OCI-LY3 (cell line): Measurements from ENCODE around the gene VAC14.

Source experiments
- H2AFZ ChIP-seq: fragments of 200-600, 300-600 bp; shearing (Covaris generic); 2 replicates; pipeline ENCODE4 v1.6.0; 2014; ENCODE audit warnings: antibody characterized with exemption, low read depth, low read length
- H3K27ac ChIP-seq: fragments of 200-600, 300-600 bp; sonication (generic); 2 replicates; pipeline ENCODE4 v1.5.1; 2014; ENCODE audit warnings: mild to moderate bottlenecking, low read length, moderate library complexity, mixed read lengths
- H3K27me3 ChIP-seq: fragments of 200-600, 300-600 bp; sonication (generic); 2 replicates; pipeline ENCODE4 v1.6.1; 2014; ENCODE audit warnings: low read depth, low read length, mixed read lengths
- H3K36me3 ChIP-seq: fragments of 200-600, 300-600 bp; sonication (generic); replicated peaks from 2 replicates; pipeline ENCODE3; 2014; ENCODE audit warnings: low read depth, low read length, mixed read lengths
- H3K4me1 ChIP-seq: fragments of 300-600, 200-600 bp; sonication (generic); 2 replicates; pipeline ENCODE4 v1.6.1; 2014; ENCODE audit warnings: low read length, mixed read lengths
- H3K4me2 ChIP-seq: fragments of 200-600, 300-600 bp; sonication (generic); 2 replicates; pipeline ENCODE4 v1.6.1; 2014; ENCODE audit warnings: low read length, mixed read lengths
- H3K4me3 ChIP-seq: fragments of 300-600, 200-600 bp; sonication (generic); 2 replicates; pipeline ENCODE4 v1.5.1; 2014; ENCODE audit warnings: antibody characterized with exemption, mild to moderate bottlenecking, low read length, moderate library complexity
- H3K79me2 ChIP-seq: fragments of 300-600, 200-600 bp; shearing (Covaris generic); 2 replicates; pipeline ENCODE4 v1.6.1; 2014; ENCODE audit warnings: mild to moderate bottlenecking, low read length, mixed read lengths
- H3K9ac ChIP-seq: fragments of 300-600, 200-600 bp; shearing (Covaris generic); 2 replicates; pipeline ENCODE4 v1.6.0; 2014; ENCODE audit warnings: mild to moderate bottlenecking, low read length, moderate library complexity
- H3K9me3 ChIP-seq: fragments of 200-600, 300-600 bp; shearing (Covaris generic); 2 replicates; pipeline ENCODE4 v1.6.1; 2014; ENCODE audit warnings: low read length, mixed read lengths; ENCODE audit not compliant: insufficient read depth
- H4K20me1 ChIP-seq: fragments of 200-600, 300-600 bp; sonication (generic); 2 replicates; pipeline ENCODE4 v1.6.1; 2016; ENCODE audit warnings: low read length, mixed read lengths; ENCODE audit not compliant: insufficient read depth
- CTCF ChIP-seq: fragments of 200-600, 300-600 bp; sonication (generic); IDR thresholded peaks from 2 replicates; pipeline ENCODE4 v1.5.1; 2014; ENCODE audit warnings: antibody characterized with exemption, low read length, low read depth
- EZH2phosphoT487 ChIP-seq: fragments of 200-600 bp; shearing (Covaris generic); IDR thresholded peaks from 2 replicates; pipeline ENCODE4 v1.6.1; 2018; ENCODE audit warnings: antibody characterized with exemption, mixed run types, low read depth

Gene VAC14

GRCh38 chr16:70660672-70661350 lies 140.1 kb downstream of the VAC14 start:
- no peak overlapping the region for H3K4me2 ChIP-seq
- H3K4me1 ChIP-seq, result no peaks in the 10 kb centered on the region
- no peak for TF ChIP-seq EZH2phosphoT487
- TF ChIP-seq CTCF, result no peak
- no peak overlapping the region for H3K9ac ChIP-seq
- no peaks in the 10 kb centered on the region for H3K9me3 ChIP-seq
- no peak overlapping the region for H3K27ac ChIP-seq
- no peaks in the 10 kb centered on the region for H3K79me2 ChIP-seq
- no peaks in the 10 kb centered on the region for H4K20me1 ChIP-seq
- H3K4me3 ChIP-seq, result no peak overlapping the region
- no peak overlapping the region for H2AFZ ChIP-seq
- H3K27me3 ChIP-seq, result no peaks in the 10 kb centered on the region
- no peaks in the 10 kb centered on the region for H3K36me3 ChIP-seq

GRCh38 chr16:70659953-70660671 lies 140.8 kb downstream of the VAC14 start:
- Histone ChIP-seq H3K36me3 (no peaks in the 10 kb centered on the region), H3K79me2 (no peaks in the 10 kb centered on the region), H3K9me3 (no peaks in the 10 kb centered on the region), H3K9ac (no peak overlapping the region), H4K20me1 (no peaks in the 10 kb centered on the region), H3K4me1 (no peaks in the 10 kb centered on the region), H3K27me3 (no peaks in the 10 kb centered on the region), H2AFZ (no peak overlapping the region), H3K4me3 (no peak overlapping the region), H3K4me2 (no peak overlapping the region), H3K27ac (no peak overlapping the region)
- TF ChIP-seq EZH2phosphoT487, result no peak
- no peak for TF ChIP-seq CTCF

GRCh38 chr16:70659546-70659945 lies 141.4 kb downstream of the VAC14 start:
- H3K4me1 ChIP-seq, result no peaks in the 10 kb centered on the region
- no peaks in the 10 kb centered on the region for H4K20me1 ChIP-seq
- H3K79me2 ChIP-seq, result no peaks in the 10 kb centered on the region
- H2AFZ ChIP-seq, result no peak overlapping the region
- TF ChIP-seq EZH2phosphoT487 (no peak), CTCF (no peak)
- H3K27ac ChIP-seq, result no peak overlapping the region
- H3K9ac ChIP-seq, result no peak overlapping the region
- no peaks in the 10 kb centered on the region for H3K27me3 ChIP-seq
- no peak overlapping the region for H3K4me2 ChIP-seq
- H3K36me3 ChIP-seq, result no peaks in the 10 kb centered on the region
- H3K9me3 ChIP-seq, result no peaks in the 10 kb centered on the region
- H3K4me3 ChIP-seq, result no peak overlapping the region

- no peaks in the 10 kb centered on the region for H4K20me1 ChIP-seq
- no peak overlapping the region for H3K4me2 ChIP-seq
- no peak overlapping the region for H3K4me3 ChIP-seq
- no peaks in the 10 kb centered on the region for H3K79me2 ChIP-seq
- no peaks in the 10 kb centered on the region for H3K27me3 ChIP-seq
- TF ChIP-seq CTCF, result no peak
- no peak for TF ChIP-seq EZH2phosphoT487
- no peak overlapping the region for H3K9ac ChIP-seq
- H2AFZ ChIP-seq, result no peak overlapping the region
- H3K36me3 ChIP-seq, result no peaks in the 10 kb centered on the region
- no peaks in the 10 kb centered on the region for H3K9me3 ChIP-seq
- H3K27ac ChIP-seq, result no peak overlapping the region
- peaks cover 5% of the 10 kb centered on the region; the same call in 1 of the 2 replicates for H3K4me1 ChIP-seq
Observed at GRCh38 chr16:70658921-70659320, 142.0 kb downstream of the VAC14 start.
